NOMO-1 (cell line): ENCODE data around the gene SUPT20HL1.
A peak's percentile ranks its signal among the peaks of the same experiment; 100 is the strongest.
"Not testable (repeated sequence)": the region's sequence is repeated elsewhere in the genome, so short reads cannot be mapped to it uniquely, and the experiment has no call there.

Experiments used
- DNase-seq, 2 experiments: peaks; one replicate each; lab custom pipeline; 2025; ENCODE audit not compliant: unreplicated experiment in 2 of 2; lab: John Stamatoyannopoulos, UW

The SUPT20HL1 gene

DNA sequence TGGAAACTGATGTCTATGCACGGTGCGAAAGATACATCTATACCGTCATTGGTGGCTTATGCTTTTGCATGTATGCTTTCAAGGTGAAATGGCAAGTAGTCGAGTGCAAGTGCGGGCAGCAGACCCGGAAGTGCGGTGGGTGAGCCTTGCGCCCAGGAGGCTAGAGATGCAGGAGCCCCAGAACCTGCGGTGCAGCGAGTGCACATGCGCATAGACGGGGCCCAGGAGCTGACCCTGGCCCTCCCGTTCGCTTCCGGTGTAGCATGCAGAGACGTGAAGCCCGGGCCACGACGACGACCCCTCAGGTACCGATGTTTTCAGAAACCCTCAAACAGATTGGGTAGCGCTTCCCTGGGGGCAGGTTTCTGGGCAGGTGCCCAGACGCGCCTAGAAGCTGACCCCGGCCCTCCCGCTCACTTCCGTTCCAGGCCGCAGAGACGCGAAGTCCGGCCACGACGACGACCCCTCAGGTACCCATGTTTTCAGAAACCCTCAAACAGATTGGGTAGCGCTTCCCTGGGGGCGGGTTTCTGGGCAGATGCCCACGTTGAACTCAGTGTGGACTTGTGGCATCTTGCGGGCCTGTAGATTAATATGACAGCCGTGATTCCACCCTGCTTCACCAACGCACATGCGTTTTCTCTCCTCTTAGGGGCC lies 1.8 kb downstream of the SUPT20HL1 start:
- not testable (repeated sequence) for DNase-seq

DNA sequence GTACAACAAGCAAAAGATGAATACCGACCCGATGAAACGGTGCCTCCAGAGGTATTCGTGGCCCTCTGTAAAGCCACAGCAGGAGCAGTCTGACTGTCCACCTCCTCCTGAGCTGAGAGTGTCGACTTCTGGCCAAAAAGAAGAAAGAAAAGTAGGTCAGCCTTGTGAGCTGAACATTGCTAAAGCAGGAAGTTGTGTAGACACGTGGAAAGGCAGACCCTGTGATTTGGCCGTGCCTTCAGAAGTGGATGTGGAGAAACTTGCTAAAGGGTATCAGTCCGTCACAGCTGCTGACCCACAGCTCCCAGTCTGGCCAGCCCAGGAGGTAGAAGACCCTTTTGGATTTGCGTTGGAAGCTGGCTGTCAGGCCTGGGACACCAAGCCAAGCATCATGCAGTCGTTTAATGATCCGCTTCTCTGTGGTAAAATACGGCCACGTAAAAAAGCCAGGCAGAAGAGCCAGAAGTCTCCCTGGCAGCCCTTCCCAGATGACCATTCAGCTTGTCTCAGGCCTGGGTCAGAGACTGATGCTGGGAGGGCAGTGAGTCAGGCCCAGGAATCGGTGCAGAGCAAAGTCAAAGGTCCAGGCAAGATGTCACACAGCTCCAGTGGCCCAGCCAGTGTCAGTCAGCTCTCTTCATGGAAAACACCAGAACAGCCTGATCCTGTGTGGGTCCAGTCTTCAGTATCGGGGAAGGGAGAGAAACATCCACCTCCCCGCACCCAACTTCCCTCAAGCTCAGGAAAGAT lies 3.2 kb downstream of the SUPT20HL1 start:
- not testable (repeated sequence) for DNase-seq

DNA sequence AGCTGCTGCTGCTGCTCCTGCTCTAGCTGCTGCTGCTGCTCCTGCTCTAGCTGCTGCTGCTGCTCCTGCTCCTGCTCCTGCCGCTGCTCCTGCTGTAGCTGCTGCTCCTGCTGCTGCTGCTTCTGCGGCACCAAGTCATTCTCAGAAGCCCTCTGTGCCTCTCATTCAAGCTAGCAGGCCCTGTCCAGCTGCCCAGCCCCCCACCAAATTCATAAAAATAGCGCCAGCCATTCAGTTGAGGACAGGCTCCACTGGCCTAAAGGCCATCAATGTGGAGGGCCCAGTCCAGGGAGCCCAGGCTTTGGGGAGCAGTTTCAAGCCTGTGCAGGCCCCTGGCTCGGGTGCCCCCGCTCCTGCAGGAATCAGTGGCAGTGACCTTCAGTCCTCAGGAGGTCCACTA lies 3.9 kb downstream of the SUPT20HL1 start:
- no peak for DNase-seq

DNA sequence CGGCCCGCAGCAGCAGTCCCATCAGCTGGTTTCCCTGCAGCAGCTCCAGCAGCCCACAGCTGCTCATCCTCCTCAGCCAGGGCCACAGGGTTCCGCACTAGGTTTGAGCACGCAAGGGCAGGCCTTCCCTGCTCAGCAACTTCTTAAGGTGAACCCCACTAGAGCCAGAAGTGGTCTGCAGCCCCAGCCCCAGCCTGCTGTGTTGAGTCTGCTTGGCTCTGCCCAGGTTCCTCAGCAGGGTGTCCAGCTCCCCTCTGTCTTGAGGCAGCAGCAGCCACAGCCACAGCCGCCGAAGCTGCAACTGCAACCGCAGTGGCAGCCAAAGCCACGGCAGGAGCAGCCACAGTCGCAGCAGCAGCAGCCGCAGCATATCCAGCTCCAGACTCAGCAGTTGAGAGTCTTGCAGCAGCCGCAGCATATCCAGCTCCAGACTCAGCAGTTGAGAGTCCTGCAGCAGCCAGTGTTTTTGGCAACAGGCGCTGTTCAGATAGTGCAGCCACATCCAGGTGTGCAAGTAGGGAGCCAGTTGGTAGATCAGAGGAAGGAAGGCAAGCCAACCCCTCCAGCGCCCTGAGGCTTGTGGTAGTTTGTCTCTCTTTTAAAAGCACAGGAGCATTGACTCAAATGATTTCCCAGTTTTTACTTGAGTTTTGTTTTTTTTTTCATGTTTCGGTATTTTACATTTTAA lies 4.6 kb downstream of the SUPT20HL1 start:
- no peak for DNase-seq

DNA sequence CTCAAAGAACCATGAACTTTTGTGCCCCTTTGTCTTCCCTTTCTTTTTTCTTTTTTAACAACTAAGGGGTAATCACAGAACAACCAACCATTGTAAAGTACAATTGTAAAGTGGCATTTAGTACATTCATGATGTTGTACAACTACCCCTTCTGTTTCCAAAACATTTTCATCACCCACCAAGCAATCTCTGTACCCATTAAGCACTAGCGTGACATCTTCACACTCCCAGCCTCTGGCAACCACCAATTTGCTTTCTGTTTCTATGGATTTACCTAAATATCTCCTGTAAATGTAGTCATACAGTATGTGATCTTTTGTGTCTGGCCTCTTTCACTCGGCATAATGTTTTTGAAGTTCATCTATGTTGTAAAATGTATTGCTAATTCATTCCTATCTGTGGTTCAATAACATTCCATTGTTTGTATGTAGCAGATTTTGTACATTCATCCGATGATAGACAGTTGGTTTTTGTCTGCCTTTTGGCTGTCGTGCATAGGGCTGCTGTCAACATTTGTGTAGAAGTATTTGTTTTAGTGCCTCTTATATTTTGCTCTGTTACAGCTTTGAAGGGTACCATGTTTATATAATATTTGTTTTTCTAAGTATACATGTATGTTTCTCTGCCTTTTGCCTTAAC lies 6.4 kb downstream of the SUPT20HL1 start:
- not testable (repeated sequence) for DNase-seq

DNA sequence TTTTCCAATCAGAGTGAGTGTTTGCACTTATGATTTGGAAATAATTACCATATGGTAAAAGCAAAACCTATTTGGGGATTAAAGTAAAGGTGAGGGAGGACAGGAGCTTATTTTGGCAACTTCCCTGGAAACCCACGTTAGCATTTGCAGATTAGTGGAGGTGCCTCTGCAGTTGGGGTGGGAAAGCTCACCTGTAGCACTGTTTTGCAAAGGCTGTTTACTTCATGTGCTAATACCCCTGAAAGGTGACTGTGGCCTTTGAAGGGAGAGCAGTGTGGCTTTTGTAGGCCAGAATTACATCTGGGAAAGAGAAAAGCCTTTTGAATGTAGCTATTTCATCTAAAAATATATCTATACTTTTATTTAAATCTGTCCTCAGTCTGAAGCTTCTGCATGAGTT lies 9.4 kb downstream of the SUPT20HL1 start:
- no peak for DNase-seq

DNA sequence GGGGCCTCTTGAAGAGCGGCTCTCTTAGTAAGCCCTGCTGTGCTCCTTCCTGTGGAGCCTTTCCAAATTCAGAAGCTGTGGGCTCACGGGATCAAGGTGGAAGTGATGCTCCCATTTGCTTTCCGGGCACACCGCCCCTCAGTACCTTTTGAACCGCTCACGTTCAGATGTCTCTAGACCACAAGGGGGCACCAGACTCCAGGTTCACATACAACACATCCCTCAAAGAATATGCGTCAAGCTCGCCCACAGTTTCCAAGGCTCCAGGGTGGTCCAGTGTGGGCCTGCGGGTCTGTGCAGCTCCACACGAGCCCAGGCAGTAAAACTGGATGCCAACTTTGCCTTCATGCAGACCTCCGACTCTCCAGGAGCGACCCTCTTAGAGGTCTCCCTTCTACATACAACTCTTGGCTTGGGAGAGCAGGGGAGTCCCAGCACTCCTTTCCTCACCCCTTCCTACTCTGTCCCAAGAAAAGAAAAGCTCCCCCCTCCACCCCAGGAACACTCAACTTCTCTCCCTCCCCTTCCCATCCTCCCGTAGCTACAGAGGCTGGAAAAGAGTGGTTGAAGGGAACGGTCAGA lies 11.0 kb downstream of the SUPT20HL1 start:
- DNase-seq = peak in 1 of 2 experiments; percentile 35

DNA sequence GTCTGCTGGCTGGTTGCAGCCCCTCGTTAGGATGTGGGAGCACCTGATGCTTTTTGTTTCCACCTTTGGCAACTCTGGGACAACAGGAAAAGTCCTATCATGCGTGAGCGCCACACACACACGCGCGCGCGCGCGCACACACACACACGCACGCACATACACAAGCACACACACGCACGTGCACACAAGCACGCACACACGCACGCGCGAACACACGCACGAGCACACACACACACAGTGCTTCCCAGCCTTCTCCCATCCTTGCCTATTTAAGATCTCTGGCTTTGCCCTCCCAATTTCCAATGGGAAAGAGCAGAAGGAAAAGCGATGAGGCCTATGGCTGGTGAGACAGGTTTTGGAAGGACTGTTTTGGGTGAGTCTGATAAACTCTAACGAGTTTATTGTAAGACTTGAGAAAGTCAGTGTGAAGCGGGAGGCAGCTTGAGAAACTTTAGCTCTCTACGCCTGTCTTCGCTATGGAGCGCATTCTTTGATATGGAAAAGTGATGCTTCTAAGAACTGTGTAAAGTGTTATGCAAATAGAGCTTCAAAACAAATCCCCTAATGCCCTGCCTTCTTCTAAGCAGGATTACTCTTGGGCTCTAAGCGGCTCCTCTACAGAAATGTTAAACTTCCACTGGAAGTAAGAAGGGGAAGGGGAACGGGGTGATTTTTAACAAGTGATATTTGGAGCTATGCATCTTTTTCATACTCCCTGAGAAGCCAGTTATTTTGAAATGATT lies 11.8 kb downstream of the SUPT20HL1 start:
- no peak for DNase-seq

DNA sequence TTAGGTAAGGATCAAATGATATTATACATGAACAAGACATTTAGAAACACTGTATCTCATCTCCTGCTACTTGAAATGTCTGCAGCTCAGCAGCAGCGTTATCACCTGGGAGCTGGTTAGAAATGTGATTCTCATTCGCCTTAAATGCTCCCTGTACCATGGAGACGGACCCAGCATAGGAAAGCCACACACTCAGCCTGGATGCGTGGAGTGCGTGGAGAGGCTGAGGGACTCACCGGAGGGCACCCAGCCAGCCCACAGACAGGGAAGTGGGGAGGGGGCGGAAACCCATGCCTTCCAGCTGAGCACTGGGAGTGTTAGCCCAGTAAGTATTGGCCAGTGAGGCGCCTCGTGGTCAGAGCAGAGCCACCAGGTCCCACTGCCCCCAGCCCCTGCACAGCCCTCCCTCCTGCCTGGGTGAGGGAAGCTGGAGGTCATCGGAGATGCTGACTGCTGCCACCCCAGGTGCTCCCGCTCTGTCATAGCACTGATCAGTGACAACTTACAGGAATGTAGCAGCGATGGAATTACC lies 15.2 kb downstream of the SUPT20HL1 start:
- DNase-seq = no peak

DNA sequence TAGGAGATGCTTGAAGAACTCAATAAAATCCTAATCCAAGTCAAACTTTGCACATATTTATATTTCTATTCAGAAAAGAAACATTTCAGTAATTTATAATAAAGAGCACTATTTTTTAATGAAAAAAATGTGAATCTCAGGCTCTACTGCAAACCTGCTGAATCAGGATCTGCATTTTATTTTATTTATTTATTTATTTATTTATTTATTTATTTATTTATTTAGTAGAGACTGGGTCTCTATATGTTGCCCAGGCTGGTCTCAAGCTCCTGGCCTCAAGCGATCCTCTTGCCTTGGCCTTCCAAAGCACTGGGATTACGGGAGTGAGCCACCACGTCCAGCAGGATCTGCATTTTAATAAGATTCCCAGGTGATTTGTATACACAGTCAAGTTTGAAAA lies 16.0 kb downstream of the SUPT20HL1 start:
- no peak for DNase-seq

DNA sequence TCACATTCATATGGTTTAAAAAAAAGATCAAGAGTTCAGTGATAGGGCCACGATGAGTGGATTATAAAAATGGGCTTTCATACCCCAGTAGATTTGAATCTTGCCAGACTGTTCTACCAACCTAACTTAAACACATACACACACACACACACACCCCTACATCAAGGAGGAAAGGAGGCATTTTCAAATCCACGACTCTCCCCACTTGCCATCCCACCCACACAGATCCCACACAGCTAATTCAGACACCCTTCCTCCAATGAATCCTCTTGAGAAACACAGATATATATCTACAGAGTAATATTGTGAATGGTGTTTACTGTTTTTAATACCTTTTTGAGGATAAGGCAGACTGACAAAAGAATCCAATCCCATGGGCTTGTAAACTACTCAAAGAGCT lies 16.8 kb downstream of the SUPT20HL1 start:
- DNase-seq = no peak

DNA sequence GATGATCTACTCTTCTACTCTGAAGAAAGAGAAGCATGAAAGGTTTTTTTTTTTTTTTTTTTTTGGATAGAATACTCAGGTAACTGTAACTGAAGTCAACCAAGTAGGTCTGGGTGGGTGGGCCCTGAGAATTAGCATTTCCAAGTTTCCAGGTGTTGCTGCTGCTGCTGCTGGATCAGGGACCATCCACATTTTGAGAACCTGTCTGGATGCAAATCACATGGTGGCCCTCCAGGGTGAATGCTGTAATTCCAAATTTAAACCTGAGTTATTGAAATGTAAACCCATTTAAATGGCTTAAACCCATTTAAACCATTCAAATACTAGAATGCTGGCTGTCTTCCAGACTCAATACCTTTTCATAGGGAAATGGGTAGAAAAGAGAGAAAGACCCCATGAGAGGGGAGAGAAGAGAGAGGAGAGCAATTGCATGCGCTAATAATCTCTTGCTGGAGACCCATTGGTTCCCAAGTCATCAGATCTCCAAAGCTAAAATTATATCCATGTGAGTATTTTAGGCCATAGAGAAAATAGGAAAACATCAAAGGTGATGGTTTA lies 17.6 kb downstream of the SUPT20HL1 start:
- no peak for DNase-seq

DNA sequence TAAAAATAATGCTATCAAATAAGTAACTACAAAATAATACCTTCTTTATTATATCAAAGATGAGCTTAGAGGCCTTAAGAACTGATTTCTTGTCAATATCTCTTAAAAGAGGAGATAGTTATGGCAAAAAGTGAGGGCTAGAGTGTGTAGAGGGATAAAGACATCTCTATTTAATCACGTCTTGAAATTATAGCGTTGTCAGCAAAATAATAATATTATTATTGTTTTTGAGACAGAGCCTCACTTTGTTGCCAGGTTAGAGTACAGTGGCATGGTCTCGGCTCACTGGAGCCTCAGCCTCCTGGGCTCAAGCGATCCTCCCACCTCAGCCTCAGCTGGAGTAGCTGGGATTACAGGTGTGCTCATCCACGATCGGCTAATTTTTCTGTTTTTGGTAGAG lies 18.3 kb downstream of the SUPT20HL1 start:
- no peak for DNase-seq

DNA sequence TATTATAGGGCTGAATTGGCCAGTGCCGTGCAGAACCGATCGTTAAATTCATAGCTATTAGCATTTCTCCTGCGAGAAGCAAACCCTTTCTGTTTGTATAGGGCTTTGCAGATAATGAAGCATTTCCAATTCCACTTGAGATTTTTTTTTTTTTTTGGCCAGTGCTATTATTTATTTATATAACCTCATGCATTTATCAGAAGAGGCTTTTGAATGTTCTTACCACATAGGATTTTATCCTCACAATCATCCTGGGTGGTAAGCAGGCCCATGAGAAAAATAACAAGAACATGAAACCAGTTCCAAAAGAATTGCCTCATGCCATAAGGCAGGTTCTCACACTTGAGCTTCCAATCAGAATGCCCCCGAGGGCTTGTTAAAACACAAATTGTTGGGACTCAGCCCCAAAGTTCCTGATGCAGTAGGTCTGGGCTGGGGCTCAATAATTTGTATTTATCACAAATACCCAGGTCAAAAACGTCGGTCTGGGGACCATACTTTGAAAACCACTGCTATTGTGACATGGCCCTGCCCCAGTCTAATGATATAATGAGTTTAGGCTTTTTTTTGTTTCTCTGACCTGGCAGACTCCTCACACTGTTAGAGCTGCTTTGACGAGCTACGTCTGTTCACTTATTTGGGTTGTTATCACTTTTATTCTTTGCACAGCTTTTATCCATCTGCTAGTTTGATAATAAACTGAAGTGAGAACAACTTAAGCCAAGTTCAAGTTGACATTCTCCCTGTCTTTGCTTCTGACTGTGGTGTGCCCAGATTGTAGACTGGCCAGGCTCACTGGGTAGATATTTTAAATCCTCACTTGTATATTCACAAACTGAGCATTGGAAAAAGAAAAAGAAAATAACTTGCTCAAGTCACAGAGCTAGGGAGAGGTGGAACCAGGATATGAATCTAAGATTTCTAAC lies 20.1 kb downstream of the SUPT20HL1 start:
- no peak for DNase-seq

DNA sequence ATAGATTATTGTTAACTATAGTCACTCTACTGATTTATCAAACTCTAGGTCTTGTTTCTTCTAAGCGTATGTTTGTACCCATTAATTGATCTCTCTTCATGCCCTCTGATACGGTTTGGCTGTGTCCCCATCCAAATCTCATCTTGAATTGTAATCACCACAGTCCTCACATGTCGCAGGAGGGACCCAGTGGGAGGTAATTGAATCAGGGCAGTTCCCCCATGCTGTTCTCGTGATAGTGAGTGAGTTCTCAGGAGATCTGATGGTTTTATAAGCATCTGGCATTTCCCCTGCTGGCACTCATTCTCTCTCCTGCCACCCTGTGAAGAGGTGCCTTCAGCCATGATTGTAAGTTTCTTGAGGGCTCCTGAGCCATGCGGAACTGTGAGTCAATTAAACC lies 21.9 kb downstream of the SUPT20HL1 start:
- not testable (repeated sequence) for DNase-seq

DNA sequence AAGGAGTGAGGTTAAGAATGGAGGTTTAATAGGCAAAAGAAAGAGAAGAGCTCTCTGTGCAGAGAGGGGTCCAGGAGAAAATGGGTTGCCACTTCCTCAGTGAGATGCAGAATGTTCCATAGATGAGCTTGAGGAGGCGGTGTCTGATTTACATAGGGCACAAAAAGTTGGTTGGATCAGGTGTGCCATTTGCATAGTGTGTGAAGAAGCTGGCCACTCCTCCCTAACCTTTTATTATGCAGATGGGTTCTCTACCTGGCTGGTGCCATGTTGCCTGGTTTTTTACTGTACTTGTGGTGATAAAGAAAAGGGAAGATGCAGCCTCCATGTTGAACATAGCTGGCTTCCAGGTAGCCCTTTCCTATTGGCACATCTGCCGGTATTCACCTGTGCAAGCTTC lies 27.3 kb downstream of the SUPT20HL1 start:
- no peak for DNase-seq

DNA sequence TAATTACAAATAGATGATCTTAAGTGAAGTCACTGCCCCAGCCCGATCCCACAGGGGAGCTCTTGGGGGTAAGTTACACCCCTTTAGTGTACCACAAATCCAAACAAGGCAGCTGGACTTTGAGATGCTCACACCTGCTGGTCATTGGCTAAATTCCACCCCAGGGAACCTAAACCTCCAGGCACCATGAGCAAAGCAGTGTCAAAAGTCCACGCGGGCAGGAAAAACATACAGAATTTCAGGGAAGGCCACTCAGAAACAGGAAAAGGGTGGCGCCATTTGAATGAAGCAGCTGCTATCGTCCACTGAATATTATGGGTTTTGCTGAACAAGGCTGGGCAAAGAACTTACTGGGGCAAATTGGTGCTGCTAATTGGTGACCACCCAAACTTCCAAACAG lies 30.9 kb downstream of the SUPT20HL1 start:
- DNase-seq = no peak

DNA sequence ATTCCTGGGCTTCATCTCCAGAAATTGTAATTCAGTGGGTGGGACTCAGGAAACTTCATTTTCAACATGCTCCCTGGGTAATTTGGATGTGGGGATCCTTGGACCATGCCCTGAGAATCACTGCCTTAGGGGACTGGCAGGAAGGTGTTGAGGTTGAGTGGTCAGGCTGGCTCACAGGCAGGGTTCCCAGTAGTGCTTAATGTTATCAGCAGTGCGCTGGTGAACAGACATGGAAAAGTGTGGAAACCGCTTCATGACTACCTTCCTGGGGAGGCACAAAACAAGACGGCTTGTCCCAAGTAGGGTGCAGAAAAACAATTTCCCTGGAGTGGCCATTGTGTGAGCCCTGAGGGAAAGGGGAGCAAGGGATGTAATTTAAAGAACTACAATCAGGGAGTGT lies 31.4 kb downstream of the SUPT20HL1 start:
- DNase-seq = no peak

DNA sequence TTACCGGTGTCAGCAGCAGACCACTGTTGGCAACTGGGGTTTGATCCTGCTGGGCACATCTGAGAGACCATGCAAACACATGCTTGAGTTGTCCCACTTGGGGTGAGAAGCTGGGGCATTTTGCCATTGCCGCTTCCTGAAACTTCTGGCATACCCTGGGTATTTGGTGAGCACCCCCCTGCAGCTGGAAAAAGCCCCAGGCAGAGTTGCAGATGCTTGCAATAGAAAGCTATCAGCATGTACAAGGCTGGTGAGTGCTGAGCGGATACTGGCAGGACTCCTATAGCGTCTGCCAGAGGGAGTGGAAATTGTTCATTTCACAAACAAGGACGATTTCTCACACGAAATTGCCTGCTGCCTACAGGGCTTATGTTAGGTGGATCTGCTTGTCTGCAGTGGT lies 32.3 kb downstream of the SUPT20HL1 start:
- DNase-seq = no peak
